SK-N-SH (cell line): ENCODE data around the gene DNAH14. TPM values are rescaled to one million over a fixed set of nuclear protein-coding genes. Genes with fewer than 3 reads are reported as not detected.

Source experiments
- CTCF ChIA-PET: fragments of 300-600, 350-600 bp; formaldehyde crosslinking; extraction: SDS; loops from one replicate; lab custom pipeline; 2021; lab: Yijun Ruan, JAX
- POLR2A ChIA-PET: fragments of 350-600 bp; sonication (Branson Sonifier 250); formaldehyde crosslinking; extraction: SDS; loops from one replicate; lab custom pipeline; 2020; ENCODE audit warnings: antibody characterized with exemption, inconsistent platforms; lab: Yijun Ruan, JAX
- DNase-seq: peaks from one replicate; pipeline ENCODE4 v3.0.0; 2012
- H2AFZ ChIP-seq: fragments of 200-600 bp; sonication (generic); 2 replicates; pipeline ENCODE4 v1.8.1; 2016; ENCODE audit warnings: antibody characterized with exemption, mild to moderate bottlenecking, low read depth
- H3F3A ChIP-seq: fragments of 200-600 bp; sonication (generic); replicated peaks from 2 replicates; pipeline ENCODE3; 2016; ENCODE audit warnings: antibody characterized with exemption, mild to moderate bottlenecking; ENCODE audit not compliant: insufficient read depth
- H3K27ac ChIP-seq, 2 experiments: fragments of 200-500 bp in 1 of 2; fragments of 200-600 bp in 1 of 2; sonication (Bioruptor generic) in 1 of 2; sonication (generic), shearing (Covaris generic) in 1 of 2; 2 replicates each; pipeline versions ENCODE4 v1.5.1 to v1.6.1; 2014 to 2016; ENCODE audit warnings: low read depth in 2 of 2, inconsistent platforms in 1 of 2, low read length in 1 of 2, mild to moderate bottlenecking in 1 of 2, mixed read lengths in 1 of 2
- H3K27me3 ChIP-seq: fragments of 200-600 bp; sonication (generic), shearing (Covaris generic); 2 replicates; pipeline ENCODE4 v1.6.1; 2016; ENCODE audit warnings: mixed run types; ENCODE audit not compliant: insufficient read depth
- H3K36me3 ChIP-seq, 2 experiments: fragments of 200-500 bp in 1 of 2; fragments of 200-600 bp in 1 of 2; sonication (Bioruptor generic) in 1 of 2; sonication (generic) in 1 of 2; replicated peaks in 1 of 2; 2 replicates each; pipeline versions ENCODE3 to v1.5.1; 2014 to 2016; ENCODE audit warnings: low read length in 1 of 2, mild to moderate bottlenecking in 1 of 2; ENCODE audit not compliant: insufficient read depth in 2 of 2, control insufficient read depth in 1 of 2
- H3K4me1 ChIP-seq, 2 experiments: fragments of 200-500 bp in 1 of 2; fragments of 200-600 bp in 1 of 2; sonication (Bioruptor generic) in 1 of 2; sonication (generic), shearing (Covaris generic) in 1 of 2; 2 replicates each; pipeline versions ENCODE4 v1.5.1 to v1.6.1; 2014 to 2016; ENCODE audit warnings: low read depth in 1 of 2, low read length in 1 of 2, mixed run types in 1 of 2; ENCODE audit not compliant: insufficient read depth in 2 of 2, control insufficient read depth in 1 of 2
- H3K4me2 ChIP-seq: fragments of 200-600 bp; sonication (generic), shearing (Covaris generic); 2 replicates; pipeline ENCODE4 v1.6.1; 2017; ENCODE audit warnings: mixed run types
- H3K4me3 ChIP-seq, 2 experiments: fragments of 200-500 bp in 1 of 2; fragments of 200-600 bp in 1 of 2; sonication (Bioruptor generic) in 1 of 2; sonication (generic), shearing (Covaris generic) in 1 of 2; 2 replicates each; pipeline versions ENCODE4 v1.5.1 to v1.8.1; 2014 to 2016; ENCODE audit warnings: low read depth in 2 of 2, inconsistent platforms in 1 of 2, low read length in 1 of 2, mild to moderate bottlenecking in 1 of 2, mixed read lengths in 1 of 2, moderate library complexity in 1 of 2
- H3K79me2 ChIP-seq: fragments of 200-600 bp; sonication (generic); 2 replicates; pipeline ENCODE4 v1.8.1; 2017; ENCODE audit warnings: mild to moderate bottlenecking; ENCODE audit not compliant: insufficient read depth
- H3K9ac ChIP-seq: fragments of 200-600 bp; sonication (generic); 2 replicates; pipeline ENCODE4 v1.6.1; 2017; ENCODE audit warnings: mixed run types
- H3K9me2 ChIP-seq: fragments of 200-600 bp; sonication (generic); 2 replicates; pipeline ENCODE4 v1.6.1; 2017; ENCODE audit warnings: mixed run types
- H3K9me3 ChIP-seq: fragments of 200-600 bp; sonication (generic); 2 replicates; pipeline ENCODE4 v1.6.1; 2017; ENCODE audit warnings: mixed run types, mild to moderate bottlenecking, moderate library complexity
- H4K20me1 ChIP-seq: fragments of 200-600 bp; sonication (generic); 2 replicates; pipeline ENCODE4 v1.6.1; 2017; ENCODE audit warnings: mild to moderate bottlenecking, mixed run types; ENCODE audit not compliant: insufficient read depth
- ELF1 ChIP-seq: IDR thresholded peaks from 2 replicates; pipeline ENCODE4 v1.4.0; 2012
- EP300 ChIP-seq, 2 experiments: IDR thresholded peaks; 2 replicates each; pipeline versions ENCODE4 v1.4.0 to v1.6.1; 2012; ENCODE audit warnings: borderline replicate concordance in 1 of 2, low read depth in 1 of 2, low read length in 1 of 2
- FOXM1 ChIP-seq: IDR thresholded peaks from 2 replicates; pipeline ENCODE4 v1.4.0; 2012; ENCODE audit warnings: low read depth, mild to moderate bottlenecking
- GABPA ChIP-seq: IDR thresholded peaks from 2 replicates; pipeline ENCODE4 v1.4.0; 2012; ENCODE audit warnings: low read depth, mild to moderate bottlenecking
- GATA2 ChIP-seq: sonication (generic); formaldehyde crosslinking; IDR thresholded peaks from 2 replicates; pipeline ENCODE4 v1.5.0; 2020; ENCODE audit warnings: mild to moderate bottlenecking, missing genetic modification reagents
- JUND ChIP-seq: IDR thresholded peaks from 2 replicates; pipeline ENCODE4 v1.4.0; 2012
- MXI1 ChIP-seq: IDR thresholded peaks from 2 replicates; pipeline ENCODE4 v1.6.1; 2012; ENCODE audit warnings: mild to moderate bottlenecking, low read depth, low read length, improper control_type of control experiment
- NFIC ChIP-seq: IDR thresholded peaks from 2 replicates; pipeline ENCODE4 v1.4.0; 2012; ENCODE audit warnings: borderline replicate concordance
- NRF1 ChIP-seq: IDR thresholded peaks from 2 replicates; pipeline ENCODE4 v1.6.1; 2012; ENCODE audit warnings: low read depth, mild to moderate bottlenecking, low read length
- RAD21 ChIP-seq: IDR thresholded peaks from 2 replicates; pipeline ENCODE4 v1.6.1; 2012; ENCODE audit warnings: mild to moderate bottlenecking, low read length
- RCOR1 ChIP-seq: fragments of 150-350 bp; IDR thresholded peaks from 2 replicates; pipeline ENCODE4 v1.6.1; 2017; ENCODE audit warnings: antibody characterized with exemption, low read length
- RFX5 ChIP-seq: IDR thresholded peaks from 2 replicates; pipeline ENCODE4 v1.6.1; 2012; ENCODE audit warnings: mild to moderate bottlenecking, improper control_type of control experiment, low read length
- RXRA ChIP-seq: IDR thresholded peaks from 2 replicates; pipeline ENCODE4 v1.4.0; 2012; ENCODE audit warnings: low read depth, mild to moderate bottlenecking, borderline replicate concordance
- SMC3 ChIP-seq: IDR thresholded peaks from 2 replicates; pipeline ENCODE4 v1.6.1; 2012; ENCODE audit warnings: low read depth, low read length, improper control_type of control experiment
- TCF12 ChIP-seq: IDR thresholded peaks from 2 replicates; pipeline ENCODE4 v1.4.0; 2012
- TEAD4 ChIP-seq: IDR thresholded peaks from 2 replicates; pipeline ENCODE4 v1.4.0; 2012; ENCODE audit warnings: mild to moderate bottlenecking, borderline replicate concordance; ENCODE audit not compliant: insufficient read depth
- YY1 ChIP-seq: IDR thresholded peaks from 2 replicates; pipeline ENCODE4 v1.4.0; 2012; ENCODE audit warnings: low read depth, mild to moderate bottlenecking
- WGBS: methylation state at CpG from one replicate; pipeline ENCODE4 v1.1.6; 2017; ENCODE audit warnings: low lambda C conversion rate; 5-methylcytosine and 5-hydroxymethylcytosine counted together
- polyA plus RNA-seq, 3 experiments: library from polyadenylated mRNA; depleted of rRNA; stranded (reverse); fragments of >200 nt; gene quantifications; 2 replicates each; pipeline ENCODE4 v1.2.3, GENCODE V29; 2012
- TF ChIP-seq, protein P1 (sequence below): fragments of 150-350 bp; IDR thresholded peaks from 2 replicates; pipeline ENCODE4 v1.6.1; 2016; ENCODE audit warnings: mild to moderate bottlenecking, low read depth, low read length
- TF ChIP-seq, protein P2 (sequence below): fragments of 150-350 bp; IDR thresholded peaks from 2 replicates; pipeline ENCODE4 v1.6.1; 2017; ENCODE audit warnings: antibody characterized with exemption, low read length, low read depth, borderline replicate concordance
- TF ChIP-seq, protein P3 (sequence below): IDR thresholded peaks from 2 replicates; pipeline ENCODE4 v1.4.0; 2012; ENCODE audit warnings: low read depth, borderline replicate concordance

The DNAH14 gene
- polyA plus RNA-seq, 1 of the 3 experiments (the other 2 are of a cell fraction) = 8.0 TPM

DNA sequence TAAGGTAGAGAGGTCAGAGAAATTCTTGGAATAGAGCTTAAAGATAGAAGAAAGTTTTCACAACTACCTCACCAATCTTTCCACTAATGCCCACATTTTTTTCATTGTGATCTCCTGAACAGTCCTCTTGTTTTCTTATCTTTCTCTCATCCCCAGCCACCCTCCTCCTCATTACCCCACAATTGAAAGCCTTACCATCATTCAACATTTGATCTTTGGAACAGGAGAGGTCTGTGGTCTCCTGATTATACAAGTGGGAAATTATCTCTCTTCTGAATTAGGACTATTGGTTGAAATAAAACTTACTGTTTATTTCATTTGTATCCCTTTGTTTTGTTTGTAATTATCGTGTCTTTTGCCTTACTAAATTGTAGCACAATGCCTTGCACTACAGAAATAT is 29.6 kb downstream of the DNAH14 start:
- Histone ChIP-seq H3K27me3 (no peaks in the 10 kb centered on the region), H3F3A (peaks cover 6% of the 10 kb centered on the region), H3K9me2 (no peaks in the 10 kb centered on the region), H3K36me3 (peaks cover 28 to 80% of the 10 kb centered on the region in 2 experiments), H3K27ac (no peak overlapping the region), H3K9ac (no peak overlapping the region), H3K4me3 (no peak overlapping the region), H3K9me3 (peaks cover 8% of the 10 kb centered on the region; the same call in 1 of the 2 replicates), H2AFZ (no peak overlapping the region), H4K20me1 (no peaks in the 10 kb centered on the region), H3K4me2 (no peak overlapping the region), H3K4me1 (no peaks in the 10 kb centered on the region), H3K79me2 (no peaks in the 10 kb centered on the region)
- DNase-seq = no peak
- ChIA-PET CTCF (no interaction called here), POLR2A (interaction anchor here (1.4 kb wide), 1 partner anchor 29 kb away, joined by 3 read pairs; no protein-coding TSS in a partner anchor)
- TF ChIP-seq GABPA (no peak), FOXM1 (no peak), TCF12 (no peak), RFX5 (no peak), GATA2 (CRISPR knock-in tag) (no peak), ELF1 (no peak), SMC3 (no peak), RCOR1 (no peak), RXRA (no peak)
- 98% methylated on average over 1 of the region's 1 CpG for WGBS

DNA sequence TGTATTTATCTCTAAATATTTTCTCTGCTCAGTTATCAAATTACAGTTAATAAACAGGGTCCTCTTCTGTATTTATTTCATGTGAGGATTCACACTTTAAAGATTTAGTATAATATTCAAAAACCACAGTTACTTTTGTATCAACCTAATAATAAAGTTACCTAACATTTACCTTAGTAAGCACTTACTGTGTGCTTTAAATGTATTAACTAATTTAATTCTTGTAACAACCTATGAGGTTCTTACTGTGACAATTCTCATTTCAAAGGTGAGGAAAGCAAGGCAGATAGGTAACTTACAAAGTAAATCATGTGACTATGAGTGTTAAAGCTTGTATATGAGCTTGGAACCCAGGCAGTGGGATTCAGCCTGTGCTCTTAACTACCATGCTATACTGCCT is 30.2 kb downstream of the DNAH14 start:
- Histone ChIP-seq H3K4me3 (no peak overlapping the region), H3K9me2 (no peaks in the 10 kb centered on the region)
- CTCF ChIA-PET = no interaction called here

DNA sequence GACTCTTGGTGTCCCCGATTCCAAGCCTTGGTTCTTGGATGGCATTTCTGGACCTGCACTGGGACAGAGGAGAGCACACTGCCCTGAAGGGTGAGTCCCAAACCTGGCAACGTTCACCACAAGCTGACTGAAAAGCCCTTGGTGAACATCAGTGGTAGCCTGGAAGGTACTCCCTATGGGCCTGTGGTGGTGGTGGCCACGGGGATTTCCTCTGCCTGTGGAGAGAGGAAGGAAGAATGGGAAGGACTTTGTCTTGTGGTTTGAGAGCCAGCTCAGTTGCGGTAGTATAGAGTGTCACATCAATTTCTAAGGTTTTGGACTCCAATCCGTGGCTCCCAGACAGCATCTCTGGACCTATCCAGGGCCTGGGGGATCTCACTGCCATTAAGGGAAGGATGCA is 50.7 kb downstream of the DNAH14 start:
- CTCF ChIA-PET = no interaction called here
- H3K4me2 ChIP-seq = no peak overlapping the region
- DNase-seq = no peak
- TF ChIP-seq NFIC = no peak
- TF ChIP-seq, protein P1, sequence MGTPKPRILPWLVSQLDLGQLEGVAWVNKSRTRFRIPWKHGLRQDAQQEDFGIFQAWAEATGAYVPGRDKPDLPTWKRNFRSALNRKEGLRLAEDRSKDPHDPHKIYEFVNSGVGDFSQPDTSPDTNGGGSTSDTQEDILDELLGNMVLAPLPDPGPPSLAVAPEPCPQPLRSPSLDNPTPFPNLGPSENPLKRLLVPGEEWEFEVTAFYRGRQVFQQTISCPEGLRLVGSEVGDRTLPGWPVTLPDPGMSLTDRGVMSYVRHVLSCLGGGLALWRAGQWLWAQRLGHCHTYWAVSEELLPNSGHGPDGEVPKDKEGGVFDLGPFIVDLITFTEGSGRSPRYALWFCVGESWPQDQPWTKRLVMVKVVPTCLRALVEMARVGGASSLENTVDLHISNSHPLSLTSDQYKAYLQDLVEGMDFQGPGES = no peak
- TF ChIP-seq, protein P2, sequence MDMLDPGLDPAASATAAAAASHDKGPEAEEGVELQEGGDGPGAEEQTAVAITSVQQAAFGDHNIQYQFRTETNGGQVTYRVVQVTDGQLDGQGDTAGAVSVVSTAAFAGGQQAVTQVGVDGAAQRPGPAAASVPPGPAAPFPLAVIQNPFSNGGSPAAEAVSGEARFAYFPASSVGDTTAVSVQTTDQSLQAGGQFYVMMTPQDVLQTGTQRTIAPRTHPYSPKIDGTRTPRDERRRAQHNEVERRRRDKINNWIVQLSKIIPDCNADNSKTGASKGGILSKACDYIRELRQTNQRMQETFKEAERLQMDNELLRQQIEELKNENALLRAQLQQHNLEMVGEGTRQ = no peak
- TF ChIP-seq, protein P3, sequence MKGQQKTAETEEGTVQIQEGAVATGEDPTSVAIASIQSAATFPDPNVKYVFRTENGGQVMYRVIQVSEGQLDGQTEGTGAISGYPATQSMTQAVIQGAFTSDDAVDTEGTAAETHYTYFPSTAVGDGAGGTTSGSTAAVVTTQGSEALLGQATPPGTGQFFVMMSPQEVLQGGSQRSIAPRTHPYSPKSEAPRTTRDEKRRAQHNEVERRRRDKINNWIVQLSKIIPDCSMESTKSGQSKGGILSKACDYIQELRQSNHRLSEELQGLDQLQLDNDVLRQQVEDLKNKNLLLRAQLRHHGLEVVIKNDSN = no peak
- no peak for TF ChIP-seq MXI1
- TF ChIP-seq NRF1 = no peak
- no peak for TF ChIP-seq FOXM1
- no peak for TF ChIP-seq JUND
- no peak for TF ChIP-seq RCOR1
- no peak for TF ChIP-seq EP300 (IDR thresholded peaks at IDR 0.05; ENCODE audit: borderline replicate concordance in 1 of 2, low read depth in 1 of 2, low read length in 1 of 2)
- TF ChIP-seq TEAD4 = no peak

More for the DNA sequence above, 30.2 kb downstream of the DNAH14 start:
- Histone ChIP-seq H3K36me3 (peaks cover 30 to 81% of the 10 kb centered on the region in 2 experiments), H3K79me2 (no peaks in the 10 kb centered on the region), H3K4me2 (no peak overlapping the region), H4K20me1 (no peaks in the 10 kb centered on the region), H2AFZ (no peak overlapping the region), H3K9me3 (peaks cover 8% of the 10 kb centered on the region; the same call in 1 of the 2 replicates), H3K4me1 (no peaks in the 10 kb centered on the region), H3K27me3 (no peaks in the 10 kb centered on the region), H3K9ac (no peak overlapping the region), H3K27ac (no peak overlapping the region), H3F3A (peaks cover 1% of the 10 kb centered on the region)
- POLR2A ChIA-PET = interaction anchor here (1.4 kb wide), 1 partner anchor 30 kb away, joined by 3 read pairs; no protein-coding TSS in a partner anchor
- no peak for DNase-seq
- TF ChIP-seq YY1 (no peak), RAD21 (no peak), ELF1 (no peak), JUND (no peak)
- TF ChIP-seq, protein P2 = no peak

More for the DNA sequence above, 50.7 kb downstream of the DNAH14 start:
- Histone ChIP-seq H3K27me3 (no peaks in the 10 kb centered on the region), H3K4me3 (no peak overlapping the region), H3K9ac (no peak overlapping the region), H3K79me2 (no peaks in the 10 kb centered on the region), H2AFZ (no peak overlapping the region), H3K4me1 (no peaks in the 10 kb centered on the region), H4K20me1 (no peaks in the 10 kb centered on the region), H3K36me3 (no peaks in the 10 kb centered on the region), H3F3A (no peaks in the 10 kb centered on the region), H3K9me2 (no peaks in the 10 kb centered on the region), H3K27ac (no peak overlapping the region), H3K9me3 (no peaks in the 10 kb centered on the region)
- POLR2A ChIA-PET = no interaction called here
- WGBS = 50% methylated on average over 5 of the region's 5 CpGs
